Subcutaneous adipose tissue (tissue), 4 donors: ENCODE results near the gene ARHGEF2. TPM values are rescaled to one million over a fixed set of nuclear protein-coding genes. Genes with fewer than 3 reads are reported as not detected.

ENCODE experiments used
- CTCF ChIP-seq: fragments of 450-650 bp; IDR thresholded peaks from one replicate; pipeline ENCODE4 v1.5.1; 2016; ENCODE audit warnings: low read depth, mild to moderate bottlenecking, control low read depth, antibody characterized with exemption, moderate library complexity
- total RNA-seq, 4 donors: library from RNA; depleted of rRNA; stranded (reverse); fragments of >200 nt; gene quantifications; one replicate each; pipeline ENCODE4 v1.1.0, GENCODE V29; 2016

Gene ARHGEF2
- total RNA-seq, 4 donors from 2014 or later, result 77.9 to 143 (median 131) TPM

GRCh38 chr1:155944444-155944799 lies 33.9 kb downstream of the ARHGEF2 start:
- TF ChIP-seq CTCF, result no peak

- TF ChIP-seq CTCF, result no peak
These were observed 35.7 kb downstream of the ARHGEF2 start for GRCh38 chr1:155942578-155943141.

- TF ChIP-seq CTCF, result no peak
These were observed 36.4 kb downstream of the ARHGEF2 start for GRCh38 chr1:155941845-155942531.

GRCh38 chr1:155940993-155941844 lies 37.1 kb downstream of the ARHGEF2 start, which contains the start of gene RXFP4:
Gene RXFP4, plus strand, starts transcription at chr1:155941638. Its CDS starts 72 bp downstream, at chr1:155941710.
- TF ChIP-seq CTCF, result no peak

- TF ChIP-seq CTCF, result no peak
These were observed 37.8 kb downstream of the ARHGEF2 start for GRCh38 chr1:155940482-155940992.

- no peak for TF ChIP-seq CTCF
These were observed 40.1 kb downstream of the ARHGEF2 start for GRCh38 chr1:155938220-155938627.
